Mammary epithelial cell (primary cell): ENCODE measurements around the gene SLC35E1.

Source experiments
- CTCF ChIP-seq, 2 donors: IDR thresholded peaks in 1 of 2; conservative IDR thresholded peaks in 1 of 2; 2 replicates each; pipeline ENCODE4 v1.5.1; 2011 to 2012; ENCODE audit warnings: inconsistent platforms in 2 of 2, low read length in 2 of 2, mild to moderate bottlenecking in 2 of 2, control low read depth in 1 of 2, low read depth in 1 of 2; ENCODE audit not compliant: insufficient read depth in 1 of 2; ENCODE audit errors: extremely low read depth in 1 of 2
- EZH2 ChIP-seq: IDR thresholded peaks from 2 replicates; pipeline ENCODE4 v1.6.1; 2012; ENCODE audit warnings: low read length, inconsistent platforms, borderline replicate concordance

- TF ChIP-seq CTCF (conservative IDR thresholded peaks at IDR 0.05 in 1 of 2, IDR thresholded peaks at IDR 0.05 in 1 of 2; ENCODE audit: extremely low read depth in 1 of 2, insufficient read depth in 1 of 2, low read depth in 1 of 2, low read length in 2 of 2) (no peak), EZH2 (no peak)
These were observed 21.0 kb upstream of the SLC35E1 start for GRCh38 chr19:16593181-16593580.
